ENCODE data around the gene LYRM9. TPM values are rescaled to one million over a fixed set of nuclear protein-coding genes. Genes with fewer than 3 reads are reported as not detected.

Gene LYRM9
- total and polyA plus RNA-seq, 9 of the 15 experiments (the other 6 are each of a cell fraction or from before 2014, with no cell fraction given), result 0.98 to 4.7 (median 1.8) TPM

DNA sequence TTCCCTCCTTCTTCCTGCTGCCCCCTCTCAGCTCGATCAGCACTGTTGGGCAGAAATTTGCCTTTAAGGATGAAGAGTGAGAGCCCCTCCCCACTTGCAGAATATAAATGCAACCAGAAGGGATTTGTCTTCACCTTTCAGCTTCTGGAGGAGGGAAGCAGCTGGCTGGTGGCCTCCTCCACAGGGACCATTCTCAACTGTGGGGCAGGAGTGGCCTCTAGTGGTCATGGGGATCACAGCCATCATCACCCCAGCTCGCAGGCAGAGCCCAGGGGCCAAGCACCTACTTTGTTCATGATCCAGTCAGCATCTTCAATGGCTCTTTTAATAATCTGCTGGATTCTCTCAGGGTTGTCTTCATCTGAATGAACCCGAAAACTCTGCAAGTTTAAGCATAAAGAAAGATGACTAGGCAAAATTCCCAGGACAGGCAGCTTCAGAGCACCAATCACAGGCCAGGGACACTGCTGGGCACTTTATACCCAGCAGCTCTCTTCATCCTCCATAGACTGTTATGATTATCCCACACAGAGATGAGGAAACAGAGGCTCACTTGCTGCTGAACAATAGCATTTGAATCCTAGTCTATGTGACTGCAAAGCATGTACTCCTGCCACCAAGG, 13.1 kb downstream of the LYRM9 start (continued):
- TF ChIP-seq TEAD2 (tag; IDR thresholded peaks at IDR 0.05) (no peak), FOXM1 (IDR thresholded peaks at IDR 0.05; ENCODE audit: low read depth) (no peak), FOXM1 (CRISPR knock-in tag; IDR thresholded peaks at IDR 0.05; ENCODE audit: low read depth) (no peak), RB1 (IDR thresholded peaks at IDR 0.05; ENCODE audit: low read depth) (peak; percentile 49; the same call in 1 of the 2 replicates), GATAD2B (IDR thresholded peaks at IDR 0.05; ENCODE audit: borderline replicate concordance) (no peak), RAD21 (CRISPR knock-in tag; conservative IDR thresholded peaks at IDR 0.05 in 1 of 2, IDR thresholded peaks at IDR 0.05 in 1 of 2) (peak; percentile 87 to 92), ARID2 (IDR thresholded peaks at IDR 0.05) (0 out of 2 replicates have a peak, but pooled peaks have one; percentile 25), PHF21A (IDR thresholded peaks at IDR 0.05; ENCODE audit: borderline replicate concordance, low read depth) (no peak), STAG1 (CRISPR knock-in tag; IDR thresholded peaks at IDR 0.05; ENCODE audit: borderline replicate concordance) (peak; percentile 42; the same call in 1 of the 2 replicates), PTRF (tag; IDR thresholded peaks at IDR 0.05) (no peak), ZNF76 (CRISPR knock-in tag; IDR thresholded peaks at IDR 0.05; ENCODE audit: borderline replicate concordance) (no peak), ZKSCAN3 (CRISPR knock-in tag; IDR thresholded peaks at IDR 0.05) (no peak)
- TF ChIP-seq, protein P1, sequence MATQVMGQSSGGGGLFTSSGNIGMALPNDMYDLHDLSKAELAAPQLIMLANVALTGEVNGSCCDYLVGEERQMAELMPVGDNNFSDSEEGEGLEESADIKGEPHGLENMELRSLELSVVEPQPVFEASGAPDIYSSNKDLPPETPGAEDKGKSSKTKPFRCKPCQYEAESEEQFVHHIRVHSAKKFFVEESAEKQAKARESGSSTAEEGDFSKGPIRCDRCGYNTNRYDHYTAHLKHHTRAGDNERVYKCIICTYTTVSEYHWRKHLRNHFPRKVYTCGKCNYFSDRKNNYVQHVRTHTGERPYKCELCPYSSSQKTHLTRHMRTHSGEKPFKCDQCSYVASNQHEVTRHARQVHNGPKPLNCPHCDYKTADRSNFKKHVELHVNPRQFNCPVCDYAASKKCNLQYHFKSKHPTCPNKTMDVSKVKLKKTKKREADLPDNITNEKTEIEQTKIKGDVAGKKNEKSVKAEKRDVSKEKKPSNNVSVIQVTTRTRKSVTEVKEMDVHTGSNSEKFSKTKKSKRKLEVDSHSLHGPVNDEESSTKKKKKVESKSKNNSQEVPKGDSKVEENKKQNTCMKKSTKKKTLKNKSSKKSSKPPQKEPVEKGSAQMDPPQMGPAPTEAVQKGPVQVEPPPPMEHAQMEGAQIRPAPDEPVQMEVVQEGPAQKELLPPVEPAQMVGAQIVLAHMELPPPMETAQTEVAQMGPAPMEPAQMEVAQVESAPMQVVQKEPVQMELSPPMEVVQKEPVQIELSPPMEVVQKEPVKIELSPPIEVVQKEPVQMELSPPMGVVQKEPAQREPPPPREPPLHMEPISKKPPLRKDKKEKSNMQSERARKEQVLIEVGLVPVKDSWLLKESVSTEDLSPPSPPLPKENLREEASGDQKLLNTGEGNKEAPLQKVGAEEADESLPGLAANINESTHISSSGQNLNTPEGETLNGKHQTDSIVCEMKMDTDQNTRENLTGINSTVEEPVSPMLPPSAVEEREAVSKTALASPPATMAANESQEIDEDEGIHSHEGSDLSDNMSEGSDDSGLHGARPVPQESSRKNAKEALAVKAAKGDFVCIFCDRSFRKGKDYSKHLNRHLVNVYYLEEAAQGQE (IDR thresholded peaks at IDR 0.05; ENCODE audit: borderline replicate concordance), result peak; percentile 81
- TF ChIP-seq, protein P1 (CRISPR knock-in tag; IDR thresholded peaks at IDR 0.05; ENCODE audit: low read depth), result no peak
- TF ChIP-seq, protein P2, sequence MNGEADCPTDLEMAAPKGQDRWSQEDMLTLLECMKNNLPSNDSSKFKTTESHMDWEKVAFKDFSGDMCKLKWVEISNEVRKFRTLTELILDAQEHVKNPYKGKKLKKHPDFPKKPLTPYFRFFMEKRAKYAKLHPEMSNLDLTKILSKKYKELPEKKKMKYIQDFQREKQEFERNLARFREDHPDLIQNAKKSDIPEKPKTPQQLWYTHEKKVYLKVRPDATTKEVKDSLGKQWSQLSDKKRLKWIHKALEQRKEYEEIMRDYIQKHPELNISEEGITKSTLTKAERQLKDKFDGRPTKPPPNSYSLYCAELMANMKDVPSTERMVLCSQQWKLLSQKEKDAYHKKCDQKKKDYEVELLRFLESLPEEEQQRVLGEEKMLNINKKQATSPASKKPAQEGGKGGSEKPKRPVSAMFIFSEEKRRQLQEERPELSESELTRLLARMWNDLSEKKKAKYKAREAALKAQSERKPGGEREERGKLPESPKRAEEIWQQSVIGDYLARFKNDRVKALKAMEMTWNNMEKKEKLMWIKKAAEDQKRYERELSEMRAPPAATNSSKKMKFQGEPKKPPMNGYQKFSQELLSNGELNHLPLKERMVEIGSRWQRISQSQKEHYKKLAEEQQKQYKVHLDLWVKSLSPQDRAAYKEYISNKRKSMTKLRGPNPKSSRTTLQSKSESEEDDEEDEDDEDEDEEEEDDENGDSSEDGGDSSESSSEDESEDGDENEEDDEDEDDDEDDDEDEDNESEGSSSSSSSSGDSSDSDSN (IDR thresholded peaks at IDR 0.05; ENCODE audit: borderline replicate concordance in 1 of 2, low read depth in 2 of 2, low read length in 2 of 2), result no peak
- TF ChIP-seq, protein P3, sequence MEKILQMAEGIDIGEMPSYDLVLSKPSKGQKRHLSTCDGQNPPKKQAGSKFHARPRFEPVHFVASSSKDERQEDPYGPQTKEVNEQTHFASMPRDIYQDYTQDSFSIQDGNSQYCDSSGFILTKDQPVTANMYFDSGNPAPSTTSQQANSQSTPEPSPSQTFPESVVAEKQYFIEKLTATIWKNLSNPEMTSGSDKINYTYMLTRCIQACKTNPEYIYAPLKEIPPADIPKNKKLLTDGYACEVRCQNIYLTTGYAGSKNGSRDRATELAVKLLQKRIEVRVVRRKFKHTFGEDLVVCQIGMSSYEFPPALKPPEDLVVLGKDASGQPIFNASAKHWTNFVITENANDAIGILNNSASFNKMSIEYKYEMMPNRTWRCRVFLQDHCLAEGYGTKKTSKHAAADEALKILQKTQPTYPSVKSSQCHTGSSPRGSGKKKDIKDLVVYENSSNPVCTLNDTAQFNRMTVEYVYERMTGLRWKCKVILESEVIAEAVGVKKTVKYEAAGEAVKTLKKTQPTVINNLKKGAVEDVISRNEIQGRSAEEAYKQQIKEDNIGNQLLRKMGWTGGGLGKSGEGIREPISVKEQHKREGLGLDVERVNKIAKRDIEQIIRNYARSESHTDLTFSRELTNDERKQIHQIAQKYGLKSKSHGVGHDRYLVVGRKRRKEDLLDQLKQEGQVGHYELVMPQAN (IDR thresholded peaks at IDR 0.05; ENCODE audit: borderline replicate concordance), result no peak

Data from K562 (cell line).